KOPT-K1 (cell line): Measurements from ENCODE around the gene NLRC4.
"Not testable (repeated sequence)": the region's sequence is repeated elsewhere in the genome, so short reads cannot be mapped to it uniquely, and the experiment has no call there.

Experiments
- H3K27ac ChIP-seq: fragments of 200-600 bp; sonication (generic); 2 replicates; pipeline ENCODE4 v1.5.1; 2016; ENCODE audit warnings: antibody characterized with exemption, mild to moderate bottlenecking, low read depth, low read length; ENCODE audit not compliant: poor library complexity, severe bottlenecking
- H3K36me3 ChIP-seq: fragments of 200-600 bp; sonication (generic); 2 replicates; pipeline ENCODE4 v1.5.1; 2017; ENCODE audit warnings: antibody characterized with exemption, mild to moderate bottlenecking, low read length, moderate library complexity; ENCODE audit not compliant: insufficient read depth
- H3K9me3 ChIP-seq: fragments of 200-600 bp; sonication (generic); 2 replicates; pipeline ENCODE4 v1.5.1; 2017; ENCODE audit warnings: antibody characterized with exemption, low read length, mild to moderate bottlenecking; ENCODE audit not compliant: insufficient read depth, poor library complexity, severe bottlenecking

Gene NLRC4, protein sequence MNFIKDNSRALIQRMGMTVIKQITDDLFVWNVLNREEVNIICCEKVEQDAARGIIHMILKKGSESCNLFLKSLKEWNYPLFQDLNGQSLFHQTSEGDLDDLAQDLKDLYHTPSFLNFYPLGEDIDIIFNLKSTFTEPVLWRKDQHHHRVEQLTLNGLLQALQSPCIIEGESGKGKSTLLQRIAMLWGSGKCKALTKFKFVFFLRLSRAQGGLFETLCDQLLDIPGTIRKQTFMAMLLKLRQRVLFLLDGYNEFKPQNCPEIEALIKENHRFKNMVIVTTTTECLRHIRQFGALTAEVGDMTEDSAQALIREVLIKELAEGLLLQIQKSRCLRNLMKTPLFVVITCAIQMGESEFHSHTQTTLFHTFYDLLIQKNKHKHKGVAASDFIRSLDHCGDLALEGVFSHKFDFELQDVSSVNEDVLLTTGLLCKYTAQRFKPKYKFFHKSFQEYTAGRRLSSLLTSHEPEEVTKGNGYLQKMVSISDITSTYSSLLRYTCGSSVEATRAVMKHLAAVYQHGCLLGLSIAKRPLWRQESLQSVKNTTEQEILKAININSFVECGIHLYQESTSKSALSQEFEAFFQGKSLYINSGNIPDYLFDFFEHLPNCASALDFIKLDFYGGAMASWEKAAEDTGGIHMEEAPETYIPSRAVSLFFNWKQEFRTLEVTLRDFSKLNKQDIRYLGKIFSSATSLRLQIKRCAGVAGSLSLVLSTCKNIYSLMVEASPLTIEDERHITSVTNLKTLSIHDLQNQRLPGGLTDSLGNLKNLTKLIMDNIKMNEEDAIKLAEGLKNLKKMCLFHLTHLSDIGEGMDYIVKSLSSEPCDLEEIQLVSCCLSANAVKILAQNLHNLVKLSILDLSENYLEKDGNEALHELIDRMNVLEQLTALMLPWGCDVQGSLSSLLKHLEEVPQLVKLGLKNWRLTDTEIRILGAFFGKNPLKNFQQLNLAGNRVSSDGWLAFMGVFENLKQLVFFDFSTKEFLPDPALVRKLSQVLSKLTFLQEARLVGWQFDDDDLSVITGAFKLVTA

DNA sequence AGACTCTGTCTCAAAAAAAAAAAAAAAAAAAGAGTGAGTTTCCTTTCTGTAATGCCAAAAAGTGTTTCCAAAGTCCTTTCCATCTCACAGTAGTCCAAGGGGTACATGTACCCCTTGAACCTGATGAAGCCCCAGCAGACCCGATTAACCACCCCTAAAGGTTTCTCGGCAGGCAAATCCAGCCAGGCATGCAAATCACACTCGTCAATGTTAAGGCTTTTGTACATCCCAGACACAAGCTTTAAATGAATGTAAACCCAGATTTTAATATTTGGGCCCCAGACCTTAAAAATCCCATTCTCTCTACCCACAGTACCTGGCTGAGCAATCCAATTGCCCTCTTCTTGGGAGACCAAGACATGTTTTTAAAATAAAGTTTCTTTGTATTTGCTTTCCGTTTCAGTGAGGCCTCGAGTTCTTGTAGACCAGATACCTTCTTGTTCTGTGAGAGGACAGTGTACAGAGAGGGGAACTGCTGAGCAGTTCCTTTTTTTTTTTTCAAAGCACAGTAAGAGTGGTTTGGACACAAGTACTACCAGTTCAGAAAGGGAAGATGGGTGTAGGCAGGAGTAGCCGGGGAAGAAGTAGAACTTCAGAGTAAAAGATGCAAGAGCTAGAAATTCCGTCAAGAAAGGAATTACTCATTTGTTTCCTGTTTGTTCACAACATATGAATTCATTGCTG, at the start of gene NLRC4:
Gene NLRC4 (minus strand): TSS at position 465 of the 684 bp plus-strand sequence. CDS start 8,111 bp downstream, outside the sequence.
- Histone ChIP-seq H3K27ac (no peak within 1 kb of the TSS), H3K36me3 (no peaks in the 10 kb centered on the region), H3K9me3 (no peaks in the 10 kb centered on the region)

DNA sequence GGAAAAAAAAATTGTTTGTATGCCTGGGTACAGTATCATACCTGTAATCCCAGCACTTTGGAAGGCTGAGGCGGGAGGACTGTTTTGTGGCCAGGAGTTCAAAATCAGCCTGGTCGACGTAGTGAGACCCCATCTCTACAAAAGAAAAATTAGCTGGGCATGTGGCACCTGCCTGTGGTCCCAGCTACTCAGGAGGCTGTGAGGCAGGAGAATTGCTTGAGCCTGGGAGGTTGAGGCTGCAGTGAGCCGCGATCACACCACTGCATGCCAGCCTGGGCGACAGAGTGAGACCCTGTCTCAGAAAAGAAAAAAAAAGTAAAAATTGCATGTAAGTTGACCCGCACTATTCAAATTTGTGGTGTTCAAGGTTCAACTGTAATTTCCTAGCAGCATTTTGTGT, 45.9 kb upstream of the NLRC4 start:
- Histone ChIP-seq H3K27ac (no peak overlapping the region), H3K36me3 (peaks cover 42% of the 10 kb centered on the region), H3K9me3 (no peaks in the 10 kb centered on the region)

DNA sequence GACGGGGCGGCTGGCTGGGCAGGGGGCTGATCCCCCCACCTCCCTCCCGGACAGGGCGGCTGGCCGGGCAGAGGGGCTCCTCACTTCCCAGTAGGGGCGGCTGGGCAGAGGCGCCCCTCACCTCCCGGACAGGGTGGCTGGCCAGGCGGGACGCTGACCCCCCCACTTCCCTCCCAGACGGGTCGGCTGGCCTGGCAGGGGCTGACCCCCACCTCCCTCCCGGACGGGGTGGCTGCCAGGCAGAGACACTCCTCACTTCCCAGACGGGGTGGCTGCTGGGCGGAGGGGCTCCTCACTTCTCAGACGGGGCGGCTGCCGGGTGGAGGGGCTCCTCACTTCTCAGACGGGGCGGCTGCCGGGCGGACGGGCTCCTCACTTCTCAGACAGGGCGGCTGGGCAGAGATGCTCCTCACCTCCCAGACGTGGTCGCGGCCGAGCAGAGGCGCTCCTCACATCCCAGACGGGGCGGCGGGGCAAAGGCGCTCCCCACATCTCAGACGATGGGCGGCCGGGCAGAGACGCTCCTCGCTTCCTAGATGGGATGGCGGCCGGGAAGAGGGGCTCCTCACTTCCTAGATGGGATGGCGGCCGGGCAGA, 29.4 kb upstream of the NLRC4 start:
- not testable (repeated sequence) for H3K9me3 ChIP-seq, H3K27ac ChIP-seq
- H3K36me3 ChIP-seq, result peaks cover 52% of the 10 kb centered on the region

DNA sequence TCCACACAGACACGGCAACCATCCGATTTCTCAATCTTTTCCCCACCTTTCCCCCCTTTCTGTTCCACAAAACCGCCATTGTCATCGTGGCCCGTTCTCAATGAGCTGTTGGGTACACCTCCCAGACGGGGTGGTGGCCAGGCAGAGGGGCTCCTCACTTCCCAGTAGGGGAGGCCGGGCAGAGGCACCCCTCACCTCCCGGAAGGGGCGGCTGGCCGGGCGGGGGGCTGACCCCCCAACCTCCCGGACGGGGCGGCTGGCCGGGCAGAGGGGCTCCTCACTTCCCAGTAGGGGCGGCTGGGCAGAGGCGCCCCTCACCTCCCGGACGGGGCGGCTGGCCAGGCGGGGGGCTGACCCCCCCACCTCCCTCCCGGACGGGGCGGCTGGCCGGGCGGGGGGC, 28.8 kb upstream of the NLRC4 start:
- not testable (repeated sequence) for H3K9me3 ChIP-seq, H3K27ac ChIP-seq
- peaks cover 49% of the 10 kb centered on the region for H3K36me3 ChIP-seq

DNA sequence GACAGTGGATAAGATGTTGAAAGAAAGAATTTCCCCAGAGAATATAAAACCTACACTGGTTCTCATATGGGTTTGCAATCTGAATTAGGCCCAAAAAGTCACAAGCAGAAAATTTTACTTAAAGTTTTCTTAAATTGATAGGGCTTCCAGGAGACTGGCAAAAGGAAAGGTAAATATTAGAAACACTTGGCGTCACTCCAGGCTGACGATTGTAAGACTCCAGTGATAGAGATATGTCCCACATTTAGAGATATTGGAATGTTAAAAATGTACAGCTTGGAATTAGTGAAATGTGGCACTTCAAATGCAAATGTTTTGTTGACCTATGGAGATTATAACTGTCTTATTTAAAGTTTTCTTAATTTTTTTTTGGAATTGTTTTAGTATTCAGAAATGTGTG, 27.1 kb upstream of the NLRC4 start:
- peaks cover 44% of the 10 kb centered on the region for H3K36me3 ChIP-seq
- no peaks in the 10 kb centered on the region for H3K9me3 ChIP-seq
- no peak overlapping the region for H3K27ac ChIP-seq

DNA sequence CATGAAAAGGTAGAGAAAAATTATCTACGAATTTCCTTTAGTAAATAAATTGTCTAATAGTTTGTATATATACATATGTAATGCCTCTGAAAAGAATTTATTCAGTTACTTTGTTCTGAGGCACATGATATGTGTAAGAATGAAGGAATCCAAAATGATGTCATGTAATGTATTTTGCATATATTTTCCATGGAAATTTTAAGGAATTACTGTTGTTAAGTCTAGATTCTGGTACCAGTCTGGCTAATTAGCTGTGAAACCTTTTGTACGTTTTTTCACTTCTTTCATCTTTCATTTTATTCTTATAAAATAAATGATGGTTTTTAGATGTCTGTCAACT, 25.3 kb upstream of the NLRC4 start:
- H3K9me3 ChIP-seq, result no peaks in the 10 kb centered on the region
- H3K36me3 ChIP-seq, result peaks cover 30% of the 10 kb centered on the region
- no peak overlapping the region for H3K27ac ChIP-seq

DNA sequence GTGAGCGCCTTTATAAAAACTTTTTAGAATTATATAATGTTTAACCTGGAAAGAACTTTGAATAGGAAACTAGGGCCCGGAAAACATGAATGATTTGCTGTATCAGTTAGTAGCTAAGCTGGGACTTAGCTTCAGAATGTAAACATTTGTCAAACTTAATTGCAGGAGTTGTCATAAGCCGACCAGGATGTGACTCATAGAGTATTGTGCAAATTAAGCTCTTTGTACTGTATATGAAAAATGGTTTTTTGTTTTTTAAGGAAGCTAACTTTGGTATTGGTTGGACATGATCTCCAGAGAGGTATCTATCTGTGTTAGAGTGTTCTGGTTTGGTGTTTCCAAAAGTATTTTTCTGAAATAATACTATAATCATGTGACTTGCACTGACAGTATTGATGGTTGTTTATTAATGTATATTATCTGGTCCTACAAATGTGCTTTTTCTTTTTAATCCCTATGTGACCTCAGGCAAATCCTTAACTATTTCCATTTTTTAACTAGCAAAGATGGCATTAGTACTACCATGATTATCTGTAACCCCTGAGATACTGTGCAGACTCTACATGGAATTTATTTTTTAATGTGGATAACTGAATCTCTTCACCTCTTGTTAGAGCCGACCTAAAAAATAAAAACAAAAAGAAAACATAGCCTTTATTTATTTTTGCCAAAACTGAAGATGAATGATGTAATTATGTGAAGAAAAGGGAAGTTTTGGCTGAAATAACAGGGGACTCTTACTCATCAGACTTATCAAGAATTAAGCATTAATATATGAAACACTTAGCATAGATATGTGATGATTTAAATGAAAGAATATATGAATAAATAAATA, 24.7 kb upstream of the NLRC4 start:
- H3K36me3 ChIP-seq, result peaks cover 33% of the 10 kb centered on the region
- H3K27ac ChIP-seq, result no peak overlapping the region
- no peaks in the 10 kb centered on the region for H3K9me3 ChIP-seq

DNA sequence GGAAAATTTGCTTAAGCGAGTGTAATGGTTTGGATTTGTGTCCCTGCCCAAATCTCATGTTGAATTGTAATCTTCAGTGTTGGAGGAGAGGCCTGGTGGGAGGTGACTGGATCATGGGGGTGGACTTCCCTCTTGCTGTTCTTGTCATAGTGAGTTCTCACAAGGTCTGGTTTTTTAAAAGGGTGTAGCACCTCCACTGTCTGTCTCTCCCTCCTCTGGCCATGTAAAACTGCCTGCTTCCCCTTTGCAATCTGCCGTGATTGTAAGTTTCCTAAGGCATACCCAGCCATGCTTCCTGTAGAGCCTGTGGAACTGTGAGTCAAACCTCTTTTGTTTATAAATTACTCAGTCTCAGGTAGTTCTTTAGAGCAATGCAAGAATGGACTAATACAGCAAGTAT, 19.6 kb upstream of the NLRC4 start:
- Histone ChIP-seq H3K27ac (no peak overlapping the region), H3K36me3 (peaks cover 49% of the 10 kb centered on the region), H3K9me3 (no peaks in the 10 kb centered on the region)

DNA sequence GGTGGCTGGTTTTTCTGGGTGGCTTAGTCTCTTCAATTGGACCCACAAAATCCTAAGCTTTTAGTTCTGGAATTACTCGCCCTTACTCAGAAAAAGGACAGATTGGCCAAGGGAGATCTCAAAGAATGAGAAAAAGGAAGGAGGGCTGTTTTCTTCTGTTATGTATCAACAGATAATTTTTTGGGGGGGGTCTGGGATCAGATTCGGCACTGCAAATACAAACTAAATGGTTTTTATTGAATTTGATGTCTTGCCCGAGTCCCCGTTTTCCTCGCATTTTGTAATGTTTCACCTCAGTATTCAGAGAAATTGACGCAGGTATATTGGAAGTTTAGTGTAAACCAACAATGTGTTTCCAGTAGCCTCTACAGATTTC, 13.8 kb upstream of the NLRC4 start:
- Histone ChIP-seq H3K9me3 (no peaks in the 10 kb centered on the region), H3K27ac (peak overlapping the region; percentile 74), H3K36me3 (peaks cover 29% of the 10 kb centered on the region)

DNA sequence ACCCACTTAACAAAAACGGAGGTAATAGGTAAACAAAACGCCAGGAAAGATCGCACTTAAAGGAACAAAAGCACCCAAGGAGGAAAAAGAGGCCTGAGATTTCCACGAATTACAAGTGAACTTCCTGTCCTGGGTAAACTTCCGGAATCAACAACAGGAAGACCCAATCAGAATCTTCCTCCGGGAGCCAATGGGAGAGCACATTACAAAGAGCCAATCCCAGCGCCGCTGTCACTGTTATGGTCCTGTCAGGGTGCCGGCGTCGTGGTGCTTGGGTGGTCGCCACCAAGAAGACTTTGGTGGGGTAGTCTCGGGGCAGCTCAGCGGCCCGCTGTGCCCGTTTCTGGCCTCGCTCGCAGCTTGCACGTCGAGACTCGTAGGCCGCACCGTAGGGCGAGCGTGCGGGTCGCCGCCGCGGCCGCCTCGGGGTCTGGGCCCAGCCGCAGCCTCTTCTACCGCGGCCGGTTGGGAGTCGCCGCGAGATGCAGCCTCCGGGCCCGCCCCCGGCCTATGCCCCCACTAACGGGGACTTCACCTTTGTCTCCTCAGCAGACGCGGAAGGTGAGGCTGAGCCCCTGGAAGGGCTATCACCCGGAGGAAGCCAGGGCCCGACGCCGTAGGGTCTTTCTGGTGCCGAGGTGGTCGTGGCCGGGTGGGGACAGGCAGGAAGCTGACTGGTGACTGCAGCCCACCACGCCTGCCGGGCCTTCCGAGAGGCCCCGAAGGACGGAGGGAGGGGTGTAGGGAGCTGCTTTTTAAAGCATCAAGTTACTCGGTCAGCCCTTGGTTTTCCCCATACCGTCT, 13.2 kb upstream of the NLRC4 start, which contains the start of gene YIPF4:
Gene YIPF4 (plus strand): TSS at position 231 of the 804 bp plus-strand sequence. CDS start 252 bp downstream, at position 483.
- no peaks in the 10 kb centered on the region for H3K9me3 ChIP-seq
- H3K27ac ChIP-seq, result peak within 1 kb of the TSS; percentile 74
- H3K36me3 ChIP-seq, result peaks cover 24% of the 10 kb centered on the region

DNA sequence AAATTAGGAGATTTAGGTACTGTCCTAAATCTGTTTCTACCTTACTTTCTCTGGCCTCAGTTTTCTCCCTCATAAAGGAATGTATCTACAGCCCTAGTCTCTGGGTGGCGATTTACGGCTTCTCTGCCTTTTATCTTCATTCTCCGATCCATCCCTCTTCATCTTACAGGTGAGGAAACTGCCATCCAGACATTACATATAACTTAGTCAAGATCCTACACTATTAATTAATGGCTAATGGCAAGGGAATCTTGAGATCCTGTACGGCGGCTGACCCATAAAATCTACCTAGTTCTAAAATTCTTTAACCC, 12.6 kb upstream of the NLRC4 start:
- Histone ChIP-seq H3K36me3 (peaks cover 18% of the 10 kb centered on the region), H3K27ac (peak overlapping the region; percentile 74), H3K9me3 (no peaks in the 10 kb centered on the region)

DNA sequence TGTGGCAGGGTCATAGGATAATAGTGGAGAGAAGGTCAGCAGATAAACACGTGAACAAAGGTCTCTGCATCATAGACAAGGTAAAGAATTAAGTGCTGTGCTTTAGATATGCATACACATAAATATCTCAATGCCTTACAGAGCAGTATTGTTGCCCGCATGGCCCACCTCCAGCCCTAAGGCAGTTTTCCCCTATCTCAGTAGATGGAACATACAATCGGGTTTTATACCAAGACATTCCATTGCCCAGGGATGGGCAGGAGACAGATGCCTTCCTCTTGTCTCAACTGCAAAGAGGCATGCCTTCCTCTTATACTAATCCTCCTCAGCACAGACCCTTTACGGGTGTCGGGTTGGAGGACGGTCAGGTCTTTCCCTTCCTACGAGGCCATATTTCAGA, 11.1 kb upstream of the NLRC4 start:
- not testable (repeated sequence) for H3K27ac ChIP-seq, H3K9me3 ChIP-seq, H3K36me3 ChIP-seq

DNA sequence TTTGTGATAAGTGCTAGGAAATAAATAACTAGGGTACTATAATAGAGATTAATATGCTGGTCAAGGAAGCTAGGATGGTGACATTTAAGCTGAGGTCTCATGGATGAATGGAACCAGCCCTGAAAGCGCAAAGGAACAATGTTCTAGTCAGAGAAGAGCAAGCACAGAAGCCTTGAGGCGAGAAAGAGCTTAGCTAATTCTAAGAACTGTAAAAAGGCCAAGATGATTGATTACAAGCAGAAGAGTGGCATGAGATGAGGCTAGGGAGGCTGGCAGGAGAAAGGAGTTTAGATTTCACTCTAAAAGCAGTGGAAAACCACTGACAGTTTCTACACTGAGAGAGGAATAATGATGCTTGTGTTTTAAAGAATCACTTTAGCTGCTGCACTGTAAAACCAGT, 9.6 kb upstream of the NLRC4 start:
- no peak overlapping the region for H3K27ac ChIP-seq
- no peaks in the 10 kb centered on the region for H3K36me3 ChIP-seq
- no peaks in the 10 kb centered on the region for H3K9me3 ChIP-seq
